Uterus (tissue), 4 donors: ENCODE results near the gene SLC51B. TPM values are rescaled to one million over a fixed set of nuclear protein-coding genes. Genes with fewer than 3 reads are reported as not detected.

Source experiments
- DNase-seq, 2 donors: peaks; one replicate each; pipeline ENCODE4 v3.0.0-alpha.2; 2019 to 2020
- H3K27ac ChIP-seq, 2 donors: fragments of 200-600 bp; sonication (generic); 1 replicate in 1 of 2; 2 replicates in 1 of 2; pipeline ENCODE4 v1.5.1; 2016 to 2018
- H3K27me3 ChIP-seq, 2 donors: fragments of 200-600 bp; sonication (generic); one replicate each; pipeline ENCODE4 v1.5.1; 2018 to 2019; ENCODE audit warnings: control low read depth in 1 of 2
- H3K36me3 ChIP-seq, 2 donors: fragments of 200-600 bp; sonication (generic); one replicate each; pipeline ENCODE4 v1.5.1; 2019; ENCODE audit warnings: control low read depth in 1 of 2
- H3K4me1 ChIP-seq, 2 donors: fragments of 200-600 bp; sonication (generic); one replicate each; pipeline ENCODE4 v1.5.1; 2018 to 2019; ENCODE audit warnings: control low read depth in 1 of 2
- H3K4me3 ChIP-seq, 2 donors: fragments of 200-600 bp; sonication (generic); 1 replicate in 1 of 2; 2 replicates in 1 of 2; pipeline ENCODE4 v1.5.1; 2018 to 2019; ENCODE audit warnings: mild to moderate bottlenecking in 1 of 2
- H3K9me3 ChIP-seq, 2 donors: fragments of 200-600 bp; sonication (generic); one replicate each; pipeline ENCODE4 v1.5.1; 2019; ENCODE audit warnings: control low read depth in 1 of 2
- CTCF ChIP-seq, 4 experiments: fragments of 200-600 bp in 2 of 4; fragments of 450-650 bp in 2 of 4; sonication (generic) in 2 of 4; IDR thresholded peaks; one replicate each; pipeline ENCODE4 v1.5.1; 2016 to 2019; ENCODE audit warnings: antibody characterized with exemption in 4 of 4, mild to moderate bottlenecking in 2 of 4, moderate library complexity in 1 of 4
- POLR2A ChIP-seq, 2 donors: fragments of 450-650 bp; IDR thresholded peaks; one replicate each; pipeline ENCODE4 v1.6.1; 2016; ENCODE audit warnings: antibody characterized with exemption in 2 of 2, mild to moderate bottlenecking in 1 of 2, moderate library complexity in 1 of 2
- intact Hi-C: fragments of 100-400 bp; cut with DNase I; formaldehyde crosslinking; loops from one replicate; pipeline ENCODE4 v1.15.1; 2023; ENCODE audit warnings: low total_unique reads
- total RNA-seq, 4 donors: library from RNA; depleted of rRNA in 3 of 4; stranded (reverse); fragments of >200 nt in 3 of 4; gene quantifications; one replicate each; pipeline versions ENCODE4 v1.1.0 to v1.2.4, GENCODE V29; 2014 to 2023
- donor health status: DM: yes; HTN: yes; CAD: no.

The SLC51B gene
- total RNA-seq, 4 donors from 2014 or later = not detected

GRCh38 chr15:65085990-65086679 is 40.9 kb downstream of the SLC51B start:
- intact Hi-C loops = loop anchor here (10.0 kb wide), 1 partner anchor 51 kb away; no protein-coding TSS in a partner anchor
- no peaks in the 10 kb centered on the region for H3K9me3 ChIP-seq
- peaks cover 15 to 22% of the 10 kb centered on the region in 2 donors for H3K4me1 ChIP-seq
- DNase-seq = no peak
- H3K27ac ChIP-seq = peak overlapping the region; percentile 94 to 96
- H3K27me3 ChIP-seq = no peaks in the 10 kb centered on the region
- H3K4me3 ChIP-seq = no peak overlapping the region
- no peaks in the 10 kb centered on the region for H3K36me3 ChIP-seq
- TF ChIP-seq POLR2A (IDR thresholded peaks at IDR 0.05) (no peak), CTCF (IDR thresholded peaks at IDR 0.05) (peak in 3 of 4 experiments; percentile 10 to 23 (median 14))

GRCh38 chr15:65086680-65087111 is 41.5 kb downstream of the SLC51B start:
- H3K27me3 ChIP-seq = no peaks in the 10 kb centered on the region
- intact Hi-C loops = loop anchor here (10.0 kb wide), 1 partner anchor 52 kb away; no protein-coding TSS in a partner anchor
- H3K9me3 ChIP-seq = no peaks in the 10 kb centered on the region
- H3K4me1 ChIP-seq = peaks cover 15 to 22% of the 10 kb centered on the region in 2 donors
- DNase-seq = no peak
- peak overlapping the region; percentile 94 to 96 for H3K27ac ChIP-seq
- TF ChIP-seq POLR2A (IDR thresholded peaks at IDR 0.05) = no peak
- TF ChIP-seq CTCF (IDR thresholded peaks at IDR 0.05) = no peak
- no peak overlapping the region for H3K4me3 ChIP-seq
- H3K36me3 ChIP-seq = no peaks in the 10 kb centered on the region

- H3K9me3 ChIP-seq = no peaks in the 10 kb centered on the region
Measured at GRCh38 chr15:65087411-65087810, 42.2 kb downstream of the SLC51B start.

GRCh38 chr15:65087873-65088642 is 42.9 kb downstream of the SLC51B start:
- Histone ChIP-seq H3K4me3 (no peak overlapping the region), H3K4me1 (peaks cover 9 to 10% of the 10 kb centered on the region in 2 donors), H3K9me3 (no peaks in the 10 kb centered on the region), H3K36me3 (no peaks in the 10 kb centered on the region), H3K27me3 (no peaks in the 10 kb centered on the region), H3K27ac (peak overlapping the region; percentile 94 to 96)
- intact Hi-C loops = loop anchor here (10.0 kb wide), 1 partner anchor 53 kb away; no protein-coding TSS in a partner anchor
- TF ChIP-seq CTCF (IDR thresholded peaks at IDR 0.05) (no peak), POLR2A (IDR thresholded peaks at IDR 0.05) (peak; percentile 7 to 63)
- DNase-seq = peak; percentile 88 to 96

More at GRCh38 chr15:65087411-65087810, 42.2 kb downstream of the SLC51B start:
- H3K4me3 ChIP-seq = no peak overlapping the region
- no peaks in the 10 kb centered on the region for H3K36me3 ChIP-seq
- H3K27ac ChIP-seq = peak overlapping the region; percentile 94 to 96
- DNase-seq = no peak
- H3K27me3 ChIP-seq = no peaks in the 10 kb centered on the region
- peaks cover 10 to 17% of the 10 kb centered on the region in 2 donors for H3K4me1 ChIP-seq
- intact Hi-C loops = loop anchor here (10.0 kb wide), 1 partner anchor 53 kb away; no protein-coding TSS in a partner anchor
- no peak for TF ChIP-seq CTCF (IDR thresholded peaks at IDR 0.05)
- TF ChIP-seq POLR2A (IDR thresholded peaks at IDR 0.05) = no peak
